ENCODE data around the gene EDDM13. TPM values are rescaled to one million over a fixed set of nuclear protein-coding genes. Genes with fewer than 3 reads are reported as not detected.

EDDM13 gene
- total RNA-seq, 1 donor, result not detected

DNA sequence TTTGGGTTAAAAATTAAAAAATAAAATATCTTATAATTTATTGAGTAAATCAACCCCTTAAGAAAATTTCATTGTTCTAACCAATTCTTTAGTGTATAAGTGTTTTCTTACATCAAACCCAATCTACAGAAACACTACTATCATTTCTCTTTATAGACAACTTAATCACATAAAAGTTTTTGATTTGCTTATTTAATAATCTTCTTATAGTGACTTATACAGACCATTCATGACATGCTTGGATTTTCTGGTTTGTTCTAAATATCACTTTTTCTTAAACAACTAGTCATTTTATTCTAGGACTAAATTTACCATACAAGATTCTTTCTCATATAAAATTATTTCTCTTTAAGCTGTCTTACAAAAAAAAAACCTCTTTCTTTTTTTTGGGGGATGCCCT, 69.4 kb downstream of the EDDM13 start:
- DNase-seq (ENCODE audit: low read depth), result no peak
- TF ChIP-seq, protein P1, sequence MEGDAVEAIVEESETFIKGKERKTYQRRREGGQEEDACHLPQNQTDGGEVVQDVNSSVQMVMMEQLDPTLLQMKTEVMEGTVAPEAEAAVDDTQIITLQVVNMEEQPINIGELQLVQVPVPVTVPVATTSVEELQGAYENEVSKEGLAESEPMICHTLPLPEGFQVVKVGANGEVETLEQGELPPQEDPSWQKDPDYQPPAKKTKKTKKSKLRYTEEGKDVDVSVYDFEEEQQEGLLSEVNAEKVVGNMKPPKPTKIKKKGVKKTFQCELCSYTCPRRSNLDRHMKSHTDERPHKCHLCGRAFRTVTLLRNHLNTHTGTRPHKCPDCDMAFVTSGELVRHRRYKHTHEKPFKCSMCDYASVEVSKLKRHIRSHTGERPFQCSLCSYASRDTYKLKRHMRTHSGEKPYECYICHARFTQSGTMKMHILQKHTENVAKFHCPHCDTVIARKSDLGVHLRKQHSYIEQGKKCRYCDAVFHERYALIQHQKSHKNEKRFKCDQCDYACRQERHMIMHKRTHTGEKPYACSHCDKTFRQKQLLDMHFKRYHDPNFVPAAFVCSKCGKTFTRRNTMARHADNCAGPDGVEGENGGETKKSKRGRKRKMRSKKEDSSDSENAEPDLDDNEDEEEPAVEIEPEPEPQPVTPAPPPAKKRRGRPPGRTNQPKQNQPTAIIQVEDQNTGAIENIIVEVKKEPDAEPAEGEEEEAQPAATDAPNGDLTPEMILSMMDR (IDR thresholded peaks at IDR 0.05; ENCODE audit: insufficient read depth, low read depth, low read length), result no peak
- H3K4me3 ChIP-seq (ENCODE audit: low read depth, low read length), result no peak overlapping the region

DNA sequence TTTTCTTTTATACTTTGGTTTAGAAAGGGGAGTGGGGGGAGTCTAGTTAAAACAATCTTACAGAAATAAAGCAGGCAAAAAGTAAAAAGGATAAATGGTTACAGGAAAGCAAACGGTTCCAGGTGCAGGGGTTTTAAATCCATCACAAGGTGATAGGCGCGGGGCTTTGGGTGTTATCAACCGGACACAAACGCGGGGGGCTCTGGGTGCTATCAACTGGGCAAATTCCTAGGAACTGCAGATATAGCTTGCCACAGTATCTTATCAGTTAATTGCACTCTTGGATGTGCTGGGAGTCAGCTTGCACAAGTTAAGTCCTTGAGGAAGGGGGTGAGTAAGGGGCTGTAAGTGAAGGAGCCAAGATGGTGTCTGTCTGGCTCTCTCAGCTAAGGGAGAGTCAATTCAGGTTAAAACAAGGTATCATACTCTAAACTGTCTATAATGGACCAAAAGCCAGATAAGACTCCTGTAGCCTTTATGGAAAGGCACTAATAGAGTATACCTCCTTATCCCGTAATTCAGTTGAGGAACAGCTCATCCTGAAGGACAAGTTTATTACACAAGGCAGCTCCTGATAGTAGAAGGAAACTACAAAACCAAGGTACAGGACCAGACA, 74.7 kb downstream of the EDDM13 start:
- H3K4me3 ChIP-seq (ENCODE audit: low read depth, low read length), result no peak overlapping the region
- DNase-seq (ENCODE audit: low read depth), result no peak
- TF ChIP-seq, protein P1 (IDR thresholded peaks at IDR 0.05; ENCODE audit: insufficient read depth, low read depth, low read length), result no peak

DNA sequence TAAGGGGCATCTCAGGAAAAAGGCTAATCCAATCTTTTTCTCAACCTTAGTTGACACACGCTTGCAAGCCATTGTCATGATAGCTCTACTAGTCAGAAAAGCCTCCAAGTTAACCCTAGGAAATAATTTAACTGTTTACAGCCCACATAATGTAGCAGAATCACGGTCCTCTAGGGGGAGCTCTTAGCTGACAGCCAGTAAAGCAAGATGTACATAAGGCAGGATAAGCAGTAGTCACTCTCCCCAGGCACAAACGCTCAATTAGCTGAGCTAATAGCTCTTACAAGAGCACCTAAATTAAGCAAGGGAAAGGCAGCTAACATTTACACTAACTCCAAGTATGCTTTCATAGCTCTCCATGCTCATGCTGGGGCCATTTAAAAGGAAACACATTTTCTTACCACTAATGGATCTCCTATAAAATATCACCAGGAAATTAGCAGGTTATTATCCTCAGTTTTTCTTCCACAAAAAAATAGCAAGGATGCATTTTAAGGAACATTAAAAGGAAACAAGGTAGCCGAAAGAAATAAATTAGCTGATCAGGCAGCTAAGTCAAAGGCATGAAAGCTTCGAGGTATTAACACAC, 75.8 kb downstream of the EDDM13 start:
- no peak overlapping the region for H3K4me3 ChIP-seq (ENCODE audit: low read depth, low read length)
- DNase-seq (ENCODE audit: low read depth), result peak; percentile 7
- TF ChIP-seq, protein P1 (IDR thresholded peaks at IDR 0.05; ENCODE audit: insufficient read depth, low read depth, low read length), result peak; percentile 34

DNA sequence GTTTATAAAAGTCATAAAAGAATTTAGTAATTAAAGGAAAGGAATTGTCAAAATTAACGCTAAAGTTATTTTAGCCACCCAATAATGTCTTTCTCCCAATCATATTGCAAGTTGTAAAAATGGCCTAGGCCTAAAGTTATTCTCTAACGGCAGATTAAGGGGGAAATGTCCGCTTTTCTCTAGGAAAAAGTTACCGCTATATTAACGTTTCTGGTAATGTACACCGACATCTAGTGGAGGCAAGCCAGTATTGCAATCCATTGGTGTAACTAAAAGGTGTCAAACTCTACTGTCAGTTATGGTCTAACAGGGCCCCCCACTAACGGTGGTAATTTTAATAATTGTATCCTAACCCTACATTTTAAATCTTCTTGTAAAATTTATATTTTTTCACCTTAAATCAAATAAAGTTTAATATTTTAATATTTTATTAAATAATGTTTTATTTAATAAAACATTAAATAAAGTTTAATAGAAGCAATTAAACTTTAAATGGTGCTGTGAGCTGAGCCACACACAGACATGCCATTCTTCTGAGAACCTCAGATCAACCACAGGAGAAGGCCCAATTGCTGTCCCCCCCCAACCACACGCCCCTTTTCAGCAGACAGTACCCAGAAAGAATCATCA, 78.0 kb downstream of the EDDM13 start:
- H3K4me3 ChIP-seq (ENCODE audit: low read depth, low read length), result no peak overlapping the region
- TF ChIP-seq, protein P1 (IDR thresholded peaks at IDR 0.05; ENCODE audit: insufficient read depth, low read depth, low read length), result peak; percentile 90
- peak; percentile 46 for DNase-seq (ENCODE audit: low read depth)

DNA sequence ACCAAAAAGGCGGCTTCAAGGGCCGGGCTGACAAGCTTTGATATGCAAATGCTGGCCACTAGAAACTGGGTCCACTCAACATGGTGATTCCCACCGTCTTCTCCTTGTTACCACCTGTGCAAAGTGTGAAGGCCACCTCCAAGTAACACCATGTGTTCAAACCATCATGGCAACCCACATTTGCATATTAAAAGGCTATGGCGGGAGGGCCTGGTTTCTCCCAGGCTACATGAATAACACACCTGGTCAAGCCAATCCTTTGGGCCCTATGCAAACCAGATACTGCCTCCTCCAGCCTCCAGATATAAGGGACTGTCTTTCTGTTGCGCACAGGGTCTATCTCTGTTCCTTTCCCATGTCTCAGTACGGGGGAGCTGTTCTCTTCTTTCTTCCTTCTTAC, 78.7 kb downstream of the EDDM13 start:
- DNase-seq (ENCODE audit: low read depth), result no peak
- no peak overlapping the region for H3K4me3 ChIP-seq (ENCODE audit: low read depth, low read length)
- TF ChIP-seq, protein P1 (IDR thresholded peaks at IDR 0.05; ENCODE audit: insufficient read depth, low read depth, low read length), result no peak

DNA sequence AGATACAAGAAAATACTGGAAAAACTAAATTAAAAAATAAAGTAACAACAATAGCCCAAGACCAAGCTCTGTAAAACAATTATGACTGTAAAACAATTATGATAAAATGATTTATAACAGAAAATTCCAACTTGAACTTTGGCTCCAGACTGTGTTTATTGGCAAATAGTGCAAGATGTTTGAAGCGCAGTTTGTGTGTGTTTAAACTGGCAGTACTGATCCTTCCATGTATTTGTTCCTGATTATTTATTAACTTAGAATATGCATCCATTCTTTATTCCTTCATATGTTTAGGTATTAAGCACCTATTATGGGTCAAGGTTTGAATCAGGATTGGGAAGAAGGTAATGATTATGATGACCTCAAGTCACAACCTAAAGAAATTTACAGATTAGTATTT, 83.0 kb downstream of the EDDM13 start:
- DNase-seq (ENCODE audit: low read depth), result no peak
- H3K4me3 ChIP-seq (ENCODE audit: low read depth, low read length), result no peak overlapping the region
- TF ChIP-seq, protein P1 (IDR thresholded peaks at IDR 0.05; ENCODE audit: insufficient read depth, low read depth, low read length), result no peak

Data from fibroblast of villous mesenchyme (primary cell).